OCI-LY7 (cell line): ENCODE measurements around the gene QPRT. TPM values are rescaled to one million over a fixed set of nuclear protein-coding genes. Genes with fewer than 3 reads are reported as not detected.

Experiments
- BruUV-seq: library from RNA; stranded (reverse); fragments of 400-500 nt; replicated peaks from 2 replicates; lab custom pipeline; 2021; lab: Mats Ljungman, UMichigan
- CTCF ChIA-PET: fragments of 300-600 bp; sonication (Branson Sonifier 250); formaldehyde crosslinking; loops from one replicate; lab custom pipeline; 2022; ENCODE audit warnings: antibody characterized with exemption; ENCODE audit not compliant: unreplicated experiment; lab: Charles Lee
- POLR2A ChIA-PET: fragments of 300-600 bp; sonication (Branson Sonifier 250); formaldehyde crosslinking; loops from one replicate; lab custom pipeline; 2022; ENCODE audit warnings: antibody characterized with exemption; lab: Charles Lee
- DNase-seq: peaks from one replicate; pipeline ENCODE4 v3.0.0-alpha.2; 2015; ENCODE audit warnings: low spot score
- H2AFZ ChIP-seq: fragments of 200-600 bp; sonication (generic), shearing (Covaris generic); 2 replicates; pipeline ENCODE4 v1.6.1; 2014; ENCODE audit warnings: mild to moderate bottlenecking, antibody characterized with exemption, low read length, moderate library complexity
- H3K27ac ChIP-seq: fragments of 200-600 bp; sonication (generic); 2 replicates; pipeline ENCODE4 v1.5.1; 2014; ENCODE audit warnings: mixed run types, low read depth, mild to moderate bottlenecking, moderate library complexity, low read length, inconsistent platforms; ENCODE audit not compliant: poor library complexity, severe bottlenecking
- H3K36me3 ChIP-seq: fragments of 200-600 bp; sonication (generic); 2 replicates; pipeline ENCODE4 v1.6.1; 2014; ENCODE audit warnings: mild to moderate bottlenecking, antibody characterized with exemption, low read length, moderate library complexity, mixed read lengths; ENCODE audit not compliant: insufficient read depth
- H3K4me1 ChIP-seq: fragments of 200-600 bp; sonication (generic); 2 replicates; pipeline ENCODE4 v1.5.1; 2014; ENCODE audit warnings: mild to moderate bottlenecking, low read length; ENCODE audit not compliant: insufficient read depth, poor library complexity, severe bottlenecking
- H3K4me2 ChIP-seq: fragments of 200-600 bp; sonication (generic); 2 replicates; pipeline ENCODE4 v1.6.1; 2014; ENCODE audit warnings: mild to moderate bottlenecking, low read length
- H3K4me3 ChIP-seq: fragments of 200-600 bp; sonication (generic); 2 replicates; pipeline ENCODE4 v1.5.1; 2014; ENCODE audit warnings: mild to moderate bottlenecking, low read depth, low read length; ENCODE audit not compliant: poor library complexity, severe bottlenecking
- H3K79me2 ChIP-seq: fragments of 200-600 bp; sonication (generic); 2 replicates; pipeline ENCODE4 v1.6.1; 2016; ENCODE audit warnings: low read depth, mild to moderate bottlenecking, low read length, moderate library complexity, mixed read lengths; ENCODE audit not compliant: insufficient read depth
- H3K9me2 ChIP-seq: fragments of 200-600 bp; sonication (generic); 2 replicates; pipeline ENCODE4 v1.6.1; 2016; ENCODE audit warnings: mild to moderate bottlenecking, low read length, mixed read lengths; ENCODE audit not compliant: insufficient read depth
- H3K9me3 ChIP-seq: fragments of 200-600 bp; sonication (generic); 2 replicates; pipeline ENCODE4 v1.6.1; 2014; ENCODE audit warnings: mild to moderate bottlenecking, mixed run types, low read length, mixed read lengths
- H4K20me1 ChIP-seq: fragments of 200-600 bp; sonication (generic); 2 replicates; pipeline ENCODE4 v1.6.1; 2014; ENCODE audit warnings: mild to moderate bottlenecking, antibody characterized with exemption, low read length, moderate library complexity, mixed read lengths; ENCODE audit not compliant: insufficient read depth
- CTCF ChIP-seq: fragments of 200-600 bp; sonication (generic); conservative IDR thresholded peaks from 2 replicates; pipeline ENCODE4 v1.5.1; 2014; ENCODE audit warnings: mild to moderate bottlenecking, antibody characterized with exemption, low read length, moderate library complexity, mixed read lengths
- EZH2phosphoT487 ChIP-seq: fragments of 200-600 bp; sonication (generic); IDR thresholded peaks from 2 replicates; pipeline ENCODE4 v1.6.1; 2018; ENCODE audit warnings: low read depth, borderline replicate concordance, mild to moderate bottlenecking, mixed run types, antibody characterized with exemption, low read length, moderate library complexity, mixed read lengths
- intact Hi-C: fragments of 100-400 bp; cut with micrococcal nuclease; formaldehyde crosslinking; loops from one replicate; pipeline ENCODE4 v1.10.0; 2022; ENCODE audit not compliant: unreplicated experiment
- total RNA-seq, 2 experiments: library from RNA; depleted of rRNA in 1 of 2; stranded (reverse); fragments of >200 nt in 1 of 2; shearing (Covaris generic) in 1 of 2; gene quantifications; 2 replicates each; pipeline ENCODE4 v1.2.3, GENCODE V29; 2014 to 2022

QPRT gene
- total RNA-seq, 2 experiments from 2014 or later: 10.6 to 12.6 TPM

DNA sequence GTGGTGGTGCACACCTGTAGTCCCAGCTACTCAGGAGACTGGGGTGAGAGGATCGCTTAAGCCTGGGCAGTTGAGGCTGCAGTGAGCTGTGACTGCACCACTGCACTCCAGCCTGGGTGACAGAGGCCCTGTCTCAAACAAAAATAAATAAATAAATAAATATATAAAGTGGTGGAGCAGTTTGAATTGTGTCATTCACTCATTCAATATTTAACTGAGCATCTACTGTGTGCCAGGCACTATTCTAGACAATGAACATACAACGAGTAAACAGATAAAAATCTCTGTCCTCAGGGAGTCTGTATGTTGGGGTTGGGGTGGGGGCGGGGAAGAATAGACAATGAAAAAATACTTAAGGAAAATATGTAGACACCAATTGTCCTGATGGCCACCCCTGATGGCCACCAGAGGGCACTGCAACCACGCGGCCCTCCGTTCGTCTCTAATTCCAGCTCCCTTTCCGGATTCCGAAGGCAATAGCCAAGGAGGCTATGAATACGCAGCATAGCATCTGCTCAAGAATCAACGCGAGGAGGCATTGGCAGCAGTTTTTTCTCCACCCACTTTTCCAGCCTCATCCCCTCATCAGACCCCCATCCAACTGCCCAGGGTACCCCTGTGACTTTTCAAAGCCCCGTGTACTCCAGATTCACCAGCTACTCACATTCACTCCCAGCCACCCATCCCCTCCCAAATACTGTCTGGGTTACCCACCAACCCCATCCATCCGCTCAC, 21.4 kb downstream of the QPRT start:
- TF ChIP-seq EZH2phosphoT487 (no peak), CTCF (peak; percentile 89)
- no peaks in the 10 kb centered on the region for H3K9me2 ChIP-seq
- H3K79me2 ChIP-seq: no peaks in the 10 kb centered on the region
- no peak overlapping the region for H3K4me3 ChIP-seq
- H3K4me2 ChIP-seq: peak overlapping the region; percentile 54; the same call in 1 of the 2 replicates
- H4K20me1 ChIP-seq: no peaks in the 10 kb centered on the region
- intact Hi-C loops: loop anchor here (1.0 to 2.0 kb wide), 3 partner anchors 20 to 320 kb away; partner anchors contain the start of gene KIF22
- H3K4me1 ChIP-seq: peaks cover 26% of the 10 kb centered on the region
- H3K9me3 ChIP-seq: no peaks in the 10 kb centered on the region
- H3K27ac ChIP-seq: no peak overlapping the region
- CTCF ChIA-PET: interaction anchor here (0.5 to 0.6 kb wide), 2 partner anchors 90 to 273 kb away, joined by 3 read pairs; partner anchors contain the start of gene TAOK2
- no TSS peak for BruUV-seq
- no peaks in the 10 kb centered on the region for H3K36me3 ChIP-seq
- H2AFZ ChIP-seq: peak overlapping the region; percentile 60; the same call in 1 of the 2 replicates
- DNase-seq: peak; percentile 74
- POLR2A ChIA-PET: interaction anchor here (0.6 to 1.1 kb wide), 3 partner anchors 11 to 104 kb away, joined by 3 read pairs; no protein-coding TSS in a partner anchor

- Histone ChIP-seq H3K9me2 (no peaks in the 10 kb centered on the region), H4K20me1 (no peaks in the 10 kb centered on the region), H3K4me1 (peaks cover 26% of the 10 kb centered on the region), H3K9me3 (no peaks in the 10 kb centered on the region), H3K79me2 (no peaks in the 10 kb centered on the region), H3K4me3 (no peak overlapping the region), H3K36me3 (no peaks in the 10 kb centered on the region), H3K27ac (peak overlapping the region; percentile 65), H2AFZ (no peak overlapping the region), H3K4me2 (peak overlapping the region; percentile 71)
- TF ChIP-seq CTCF (no peak), EZH2phosphoT487 (no peak)
- ChIA-PET POLR2A (interaction anchor here (0.7 to 1.1 kb wide), 4 partner anchors 9 to 103 kb away, joined by 3 read pairs; no protein-coding TSS in a partner anchor), CTCF (no interaction called here)
- intact Hi-C loops: loop anchor here (2.0 kb wide), 2 partner anchors 20 to 320 kb away; no protein-coding TSS in a partner anchor
- DNase-seq: no peak
- BruUV-seq: no TSS peak
Measured at GRCh38 chr16:29701214-29701555, 22.2 kb downstream of the QPRT start.
